ENCODE results near the gene AP1B1. TPM values are rescaled to one million over a fixed set of nuclear protein-coding genes. Genes with fewer than 3 reads are reported as not detected.
A peak's percentile ranks its signal among the peaks of the same experiment; 100 is the strongest.

The AP1B1 gene
- total and polyA plus RNA-seq, 2 of the 13 experiments (the other 11 are each of a cell fraction or from before 2014, with no cell fraction given): 26.6 to 29.7 TPM

DNA sequence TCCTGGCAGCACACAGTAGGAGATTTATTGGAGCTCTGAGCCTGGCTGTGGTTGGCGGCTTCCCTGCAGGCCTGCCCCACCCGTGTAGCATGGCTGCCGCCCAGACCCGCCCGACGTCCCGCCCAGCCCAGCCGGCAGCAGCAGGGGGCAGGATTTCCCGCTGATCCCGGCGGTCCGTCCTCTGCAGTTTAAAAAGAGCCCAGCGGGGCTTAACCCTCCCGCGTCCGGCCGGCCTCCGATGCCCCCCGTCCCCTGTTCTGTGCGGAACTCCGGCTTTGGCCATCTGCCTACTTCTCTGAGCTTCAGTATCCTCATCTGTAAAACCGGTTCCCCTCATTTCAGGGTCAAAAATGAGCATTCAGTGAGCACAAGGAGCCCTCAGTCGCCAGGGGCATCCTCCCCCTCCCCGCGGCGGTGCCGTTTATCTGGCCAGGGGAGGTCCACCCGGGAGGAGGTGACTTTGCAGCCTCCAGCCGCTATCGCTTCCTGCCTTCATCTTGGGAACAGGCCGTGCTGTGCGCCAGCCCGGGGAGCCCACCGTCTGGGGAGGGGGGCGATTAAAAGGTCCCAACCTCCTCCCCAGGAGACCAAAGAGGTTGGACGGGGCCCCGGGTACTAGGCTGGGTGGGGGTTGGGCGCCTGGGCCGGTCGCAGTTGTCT is 82.1 kb downstream of the AP1B1 start, which contains the start of gene GAS2L1 (continued):
- TF ChIP-seq TCF7 (IDR thresholded peaks at IDR 0.05; ENCODE audit: low read depth) (no peak), REPIN1 (CRISPR knock-in tag; IDR thresholded peaks at IDR 0.05; ENCODE audit: borderline replicate concordance, low read depth) (peak; percentile 63; the same call in 1 of the 2 replicates), ZNF121 (CRISPR knock-in tag; IDR thresholded peaks at IDR 0.05) (0 out of 2 replicates have a peak, but pooled peaks have one; percentile 15), HDAC2 (CRISPR knock-in tag; IDR thresholded peaks at IDR 0.05) (peak; percentile 23; the same call in 1 of the 2 replicates), ZNF33B (CRISPR knock-in tag; IDR thresholded peaks at IDR 0.05) (0 out of 2 replicates have a peak, but pooled peaks have one; percentile 29)
- TF ChIP-seq, protein P1, sequence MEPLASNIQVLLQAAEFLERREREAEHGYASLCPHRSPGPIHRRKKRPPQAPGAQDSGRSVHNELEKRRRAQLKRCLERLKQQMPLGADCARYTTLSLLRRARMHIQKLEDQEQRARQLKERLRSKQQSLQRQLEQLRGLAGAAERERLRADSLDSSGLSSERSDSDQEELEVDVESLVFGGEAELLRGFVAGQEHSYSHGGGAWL (CRISPR knock-in tag; IDR thresholded peaks at IDR 0.05): 0 out of 2 replicates have a peak, but pooled peaks have one; percentile 30
- TF ChIP-seq, protein P2, sequence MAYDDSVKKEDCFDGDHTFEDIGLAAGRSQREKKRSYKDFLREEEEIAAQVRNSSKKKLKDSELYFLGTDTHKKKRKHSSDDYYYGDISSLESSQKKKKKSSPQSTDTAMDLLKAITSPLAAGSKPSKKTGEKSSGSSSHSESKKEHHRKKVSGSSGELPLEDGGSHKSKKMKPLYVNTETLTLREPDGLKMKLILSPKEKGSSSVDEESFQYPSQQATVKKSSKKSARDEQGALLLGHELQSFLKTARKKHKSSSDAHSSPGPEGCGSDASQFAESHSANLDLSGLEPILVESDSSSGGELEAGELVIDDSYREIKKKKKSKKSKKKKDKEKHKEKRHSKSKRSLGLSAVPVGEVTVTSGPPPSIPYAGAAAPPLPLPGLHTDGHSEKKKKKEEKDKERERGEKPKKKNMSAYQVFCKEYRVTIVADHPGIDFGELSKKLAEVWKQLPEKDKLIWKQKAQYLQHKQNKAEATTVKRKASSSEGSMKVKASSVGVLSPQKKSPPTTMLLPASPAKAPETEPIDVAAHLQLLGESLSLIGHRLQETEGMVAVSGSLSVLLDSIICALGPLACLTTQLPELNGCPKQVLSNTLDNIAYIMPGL (CRISPR knock-in tag; IDR thresholded peaks at IDR 0.05; ENCODE audit: borderline replicate concordance in 1 of 2, low read depth in 1 of 2): peak; percentile 87 to 89
- TF ChIP-seq, protein P3, sequence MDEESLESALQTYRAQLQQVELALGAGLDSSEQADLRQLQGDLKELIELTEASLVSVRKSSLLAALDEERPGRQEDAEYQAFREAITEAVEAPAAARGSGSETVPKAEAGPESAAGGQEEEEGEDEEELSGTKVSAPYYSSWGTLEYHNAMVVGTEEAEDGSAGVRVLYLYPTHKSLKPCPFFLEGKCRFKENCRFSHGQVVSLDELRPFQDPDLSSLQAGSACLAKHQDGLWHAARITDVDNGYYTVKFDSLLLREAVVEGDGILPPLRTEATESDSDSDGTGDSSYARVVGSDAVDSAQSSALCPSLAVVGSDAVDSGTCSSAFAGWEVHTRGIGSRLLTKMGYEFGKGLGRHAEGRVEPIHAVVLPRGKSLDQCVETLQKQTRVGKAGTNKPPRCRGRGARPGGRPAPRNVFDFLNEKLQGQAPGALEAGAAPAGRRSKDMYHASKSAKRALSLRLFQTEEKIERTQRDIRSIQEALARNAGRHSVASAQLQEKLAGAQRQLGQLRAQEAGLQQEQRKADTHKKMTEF (CRISPR knock-in tag; IDR thresholded peaks at IDR 0.05): peak; percentile 26; the same call in 1 of the 2 replicates

All from HepG2 (cell line).